HG02840 (cell line): ENCODE measurements around the gene MFSD2A.
A peak's percentile ranks its signal among the peaks of the same experiment; 100 is the strongest.
"Not testable (repeated sequence)": the region's sequence is repeated elsewhere in the genome, so short reads cannot be mapped to it uniquely, and the experiment has no call there.

Source experiments
- ATAC-seq: cut with Tn5 transposase; IDR thresholded peaks from one replicate; pipeline ENCODE4 v1.9.1; 2021; ENCODE audit warnings: mild to moderate bottlenecking, moderate library complexity, moderate number of reproducible peaks; ENCODE audit not compliant: unreplicated experiment, low FRiP score

MFSD2A gene

GRCh38 chr1:39954870-39955546 lies at the start of gene MFSD2A:
Gene MFSD2A (plus strand): TSS chr1:39955145. CDS start chr1:39955293, 148 bp downstream.
- ATAC-seq = peak; percentile 66

DNA sequence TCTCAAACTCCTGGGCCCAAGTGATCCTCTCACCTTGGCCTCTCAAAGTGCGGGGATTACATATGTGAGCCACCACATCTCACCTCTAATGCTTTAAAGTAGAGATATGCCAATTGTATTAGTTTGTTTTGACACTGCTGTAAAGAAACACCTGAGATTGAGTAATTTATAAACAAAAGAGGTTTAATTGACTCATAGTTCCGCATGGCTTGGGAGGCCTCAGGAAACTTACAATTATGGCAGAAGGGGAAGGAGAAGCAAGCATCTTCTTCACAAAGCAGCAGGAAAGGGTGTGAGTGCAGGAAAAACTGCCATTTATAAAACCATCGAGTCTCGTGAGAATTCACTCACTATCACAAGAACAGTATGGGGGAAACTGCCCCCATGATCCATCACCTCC lies 49.8 kb upstream of the MFSD2A start:
- ATAC-seq = no peak

DNA sequence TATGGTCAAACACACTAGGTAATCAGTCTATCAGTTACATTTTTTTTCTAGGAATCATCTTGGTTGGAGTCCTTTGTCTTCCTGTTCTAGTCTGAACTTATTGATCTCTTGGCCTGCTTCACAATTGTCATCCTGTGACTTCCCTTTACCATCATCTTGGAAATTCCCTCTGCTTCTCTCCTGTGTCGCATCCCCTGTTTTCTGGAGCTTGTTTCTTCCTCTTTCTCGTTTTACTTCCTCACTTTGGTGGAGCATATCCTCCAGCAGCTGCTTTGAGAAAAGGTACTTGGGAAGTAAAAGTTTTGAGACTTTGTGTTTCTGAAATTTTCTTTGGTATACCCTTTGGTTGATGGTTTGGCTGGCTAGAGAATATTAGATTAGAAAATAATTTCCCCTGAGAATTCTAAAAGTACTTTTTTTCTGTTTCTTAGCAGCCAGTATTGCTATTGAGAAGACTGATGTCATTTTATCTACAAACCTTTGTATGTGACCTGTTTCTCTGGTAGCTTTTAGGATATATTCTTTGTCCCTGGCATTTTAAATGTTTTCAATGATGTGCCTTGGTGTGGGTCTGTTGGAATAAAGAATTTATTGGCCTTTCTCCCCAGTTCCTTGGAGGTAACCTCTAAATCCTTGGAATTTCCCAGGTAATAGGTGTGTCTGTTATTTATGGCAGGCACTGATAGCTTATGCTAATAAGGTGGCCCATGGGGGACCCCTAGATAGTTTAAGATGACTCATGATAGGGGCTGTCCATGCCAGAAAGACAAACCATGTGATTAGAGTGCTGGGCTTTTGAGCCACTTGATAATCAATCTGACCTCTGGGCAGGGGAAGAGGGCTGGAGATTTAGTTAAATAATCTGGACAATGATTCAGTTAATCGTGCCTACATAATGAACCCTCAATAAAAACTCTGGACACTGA lies 47.2 kb upstream of the MFSD2A start:
- ATAC-seq = no peak

DNA sequence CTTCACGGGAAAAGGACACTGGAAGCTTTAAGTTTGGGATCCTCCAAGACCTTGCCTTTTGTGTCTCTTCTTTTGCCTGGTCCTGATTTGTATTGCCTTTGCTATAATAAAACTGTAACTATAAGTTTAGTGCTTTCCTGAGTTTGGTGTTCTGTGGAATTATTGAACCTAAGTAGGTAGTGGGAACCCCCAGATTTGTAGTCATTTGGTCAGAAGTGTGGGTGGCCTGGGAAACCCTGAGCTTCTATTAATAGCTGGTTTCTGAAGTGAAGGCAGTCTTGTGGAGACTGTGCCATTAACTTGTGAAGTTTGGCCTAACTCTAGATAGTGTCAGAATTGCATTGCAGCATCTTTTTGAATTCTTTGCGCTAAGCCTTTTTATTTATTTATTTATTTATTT lies 46.4 kb upstream of the MFSD2A start:
- ATAC-seq = no peak

DNA sequence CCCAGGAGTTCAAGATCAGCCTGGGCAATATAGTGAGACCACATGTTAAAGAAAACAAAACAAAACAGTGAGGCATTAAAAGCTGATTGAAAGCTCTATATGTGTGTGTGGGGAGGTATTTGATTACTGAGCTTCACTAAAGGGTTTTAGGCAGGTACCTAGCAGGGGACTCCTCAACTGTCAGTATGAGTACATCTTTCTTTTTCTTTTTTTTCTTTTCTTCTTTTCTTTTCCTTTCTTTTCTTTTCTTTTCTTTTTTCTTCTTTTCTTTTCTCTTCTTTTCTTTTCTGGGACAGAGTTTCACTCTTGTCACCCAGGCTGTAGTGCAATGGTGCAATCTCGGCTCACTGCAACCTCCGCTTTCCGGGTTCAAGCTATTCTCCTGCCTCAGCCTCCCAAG lies 44.7 kb upstream of the MFSD2A start:
- ATAC-seq = no peak

DNA sequence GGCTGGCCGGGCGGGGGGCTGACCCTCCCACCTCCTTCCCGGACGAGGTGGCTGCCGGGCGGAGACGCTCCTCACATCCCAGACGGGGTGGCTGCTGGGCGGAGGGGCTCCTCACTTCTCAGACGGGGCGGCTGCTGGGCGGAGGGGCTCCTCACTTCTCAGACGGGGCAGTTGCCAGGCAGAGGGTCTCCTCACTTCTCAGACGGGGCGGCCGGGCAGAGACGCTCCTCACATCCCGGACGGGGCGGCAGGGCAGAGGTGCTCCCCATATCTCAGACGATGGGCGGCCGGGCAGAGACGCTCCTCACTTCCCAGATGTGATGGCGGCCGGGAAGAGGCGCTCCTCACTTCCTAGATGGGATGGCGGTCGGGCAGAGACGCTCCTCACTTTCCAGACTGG lies 41.8 kb upstream of the MFSD2A start:
- not testable (repeated sequence) for ATAC-seq

- no peak for ATAC-seq
Measured at GRCh38 chr1:39915499-39916129, 39.3 kb upstream of the MFSD2A start.

DNA sequence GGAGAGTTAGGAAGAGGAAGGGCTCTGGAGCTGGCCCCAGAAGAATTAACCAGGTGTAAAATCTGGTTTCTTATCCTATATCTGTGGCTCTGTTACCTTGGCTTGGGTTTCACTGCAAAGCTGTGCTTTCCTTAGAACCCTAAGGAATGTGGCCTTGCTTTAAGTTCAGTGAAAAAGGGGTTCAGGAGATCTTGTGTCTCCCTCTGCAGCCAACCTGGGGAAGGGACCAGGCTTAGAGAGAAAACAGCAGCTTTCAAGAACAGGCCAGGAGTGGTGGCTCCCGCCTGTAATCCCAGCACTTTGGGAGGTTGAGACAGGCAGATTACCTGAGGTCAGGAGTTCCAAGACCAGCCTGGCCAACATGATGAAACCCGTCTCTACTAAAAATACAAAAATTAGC lies 37.1 kb upstream of the MFSD2A start:
- ATAC-seq = no peak

DNA sequence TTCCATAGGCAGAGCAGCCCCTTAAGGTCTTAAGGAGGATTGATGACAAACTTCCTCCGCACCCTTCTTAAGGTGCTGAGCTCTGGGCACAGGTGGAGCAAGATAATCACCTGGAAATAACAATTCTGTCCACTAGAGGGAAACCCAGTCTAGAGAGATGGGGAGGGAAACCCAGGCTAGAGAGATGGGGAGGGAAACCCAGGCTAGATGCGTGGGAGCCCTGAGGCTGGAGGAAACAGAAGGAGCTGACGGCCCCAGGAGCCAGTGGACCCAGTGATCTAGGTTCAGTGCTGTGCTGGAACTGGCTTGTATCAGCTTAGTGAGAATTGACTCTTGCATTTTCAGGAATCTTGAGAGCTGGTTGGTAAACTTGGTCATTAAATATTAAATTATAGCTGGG lies 35.4 kb upstream of the MFSD2A start:
- ATAC-seq = no peak

DNA sequence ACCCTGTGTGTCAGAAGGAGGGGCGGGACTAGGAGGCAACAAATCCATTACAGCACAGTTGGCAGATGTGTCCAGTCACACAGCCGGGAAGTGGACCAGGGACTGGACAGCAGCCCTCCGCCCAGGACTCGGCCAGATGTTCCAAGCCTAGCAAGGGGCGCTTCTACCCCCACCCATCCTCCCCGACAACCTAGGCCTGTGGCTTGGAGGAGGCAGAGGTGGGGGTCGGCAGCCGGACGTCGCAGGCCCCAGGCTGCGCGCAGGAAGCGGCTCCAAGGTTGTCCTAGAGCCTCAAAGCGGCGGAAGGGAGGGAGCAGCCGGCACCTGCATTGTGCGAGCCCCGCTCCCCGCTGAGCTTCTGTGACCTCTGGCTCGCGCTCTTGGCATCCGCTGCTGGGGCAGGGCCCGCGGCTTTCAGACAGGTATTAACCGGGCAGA lies 32.7 kb upstream of the MFSD2A start:
- no peak for ATAC-seq

- ATAC-seq = no peak
Measured at GRCh38 chr1:39925721-39926342, 29.1 kb upstream of the MFSD2A start.

DNA sequence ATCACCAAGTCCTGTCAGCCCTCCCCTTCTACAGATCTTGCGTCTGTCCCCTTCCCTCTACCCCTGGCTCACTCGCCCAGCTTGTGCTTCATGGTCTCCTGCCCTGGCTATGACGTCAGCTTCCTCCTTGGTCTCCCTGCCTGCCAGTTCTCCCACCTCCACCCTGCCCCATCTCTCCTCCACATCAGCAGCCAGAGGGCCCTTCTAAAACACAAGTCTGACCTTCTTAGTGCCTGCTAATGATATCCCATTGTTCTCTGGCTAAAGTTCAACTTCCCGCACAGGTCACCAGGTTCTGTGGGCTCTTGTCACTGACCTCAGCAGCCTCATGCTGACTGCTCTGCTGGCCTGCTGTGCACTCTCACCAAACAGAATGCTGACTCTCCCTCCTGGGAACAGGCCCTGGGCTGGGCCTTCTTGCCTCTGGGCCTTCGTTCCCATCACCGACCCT lies 28.6 kb upstream of the MFSD2A start:
- no peak for ATAC-seq

DNA sequence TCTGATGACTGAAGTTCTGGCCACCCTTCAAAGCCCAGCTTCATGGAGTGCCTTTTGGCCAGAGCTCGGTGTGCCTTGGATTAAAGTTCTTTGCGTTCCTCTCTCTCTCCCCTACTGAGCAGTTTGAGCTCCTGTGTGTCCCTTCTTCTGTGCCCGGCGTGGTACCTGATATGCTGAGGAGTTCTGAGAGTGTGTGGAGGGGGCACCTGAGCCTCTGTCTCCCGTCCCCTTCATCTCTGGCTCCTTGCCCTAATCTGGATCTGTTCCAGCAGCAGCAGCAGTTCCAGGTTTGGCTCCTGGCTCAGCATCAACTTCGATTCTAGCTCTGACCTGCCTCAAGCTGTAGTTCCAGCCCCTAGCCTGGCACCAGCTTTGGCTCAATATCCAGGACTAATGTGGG lies 28.1 kb upstream of the MFSD2A start:
- no peak for ATAC-seq

DNA sequence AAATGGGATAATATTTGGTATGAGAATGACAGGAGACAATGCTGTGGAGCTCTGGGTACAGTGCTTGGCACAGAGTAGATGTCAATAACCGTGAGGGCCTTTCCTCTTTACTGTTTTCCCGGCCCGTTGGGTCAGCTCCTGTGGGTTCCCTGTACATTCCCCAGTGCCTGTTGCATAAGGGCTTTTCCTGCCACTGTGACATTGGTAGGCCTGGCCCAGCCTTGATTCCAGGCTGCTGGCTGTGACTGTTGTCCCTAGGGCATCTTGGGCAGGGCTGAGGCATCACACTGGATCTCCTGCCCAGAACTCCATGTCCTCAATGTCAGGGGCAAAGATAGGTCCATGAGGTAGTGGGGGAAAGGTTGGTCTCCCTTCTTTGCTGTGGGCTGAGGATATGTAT lies 27.4 kb upstream of the MFSD2A start:
- ATAC-seq = no peak

GRCh38 chr1:39928809-39929587 lies 25.9 kb upstream of the MFSD2A start:
- no peak for ATAC-seq

DNA sequence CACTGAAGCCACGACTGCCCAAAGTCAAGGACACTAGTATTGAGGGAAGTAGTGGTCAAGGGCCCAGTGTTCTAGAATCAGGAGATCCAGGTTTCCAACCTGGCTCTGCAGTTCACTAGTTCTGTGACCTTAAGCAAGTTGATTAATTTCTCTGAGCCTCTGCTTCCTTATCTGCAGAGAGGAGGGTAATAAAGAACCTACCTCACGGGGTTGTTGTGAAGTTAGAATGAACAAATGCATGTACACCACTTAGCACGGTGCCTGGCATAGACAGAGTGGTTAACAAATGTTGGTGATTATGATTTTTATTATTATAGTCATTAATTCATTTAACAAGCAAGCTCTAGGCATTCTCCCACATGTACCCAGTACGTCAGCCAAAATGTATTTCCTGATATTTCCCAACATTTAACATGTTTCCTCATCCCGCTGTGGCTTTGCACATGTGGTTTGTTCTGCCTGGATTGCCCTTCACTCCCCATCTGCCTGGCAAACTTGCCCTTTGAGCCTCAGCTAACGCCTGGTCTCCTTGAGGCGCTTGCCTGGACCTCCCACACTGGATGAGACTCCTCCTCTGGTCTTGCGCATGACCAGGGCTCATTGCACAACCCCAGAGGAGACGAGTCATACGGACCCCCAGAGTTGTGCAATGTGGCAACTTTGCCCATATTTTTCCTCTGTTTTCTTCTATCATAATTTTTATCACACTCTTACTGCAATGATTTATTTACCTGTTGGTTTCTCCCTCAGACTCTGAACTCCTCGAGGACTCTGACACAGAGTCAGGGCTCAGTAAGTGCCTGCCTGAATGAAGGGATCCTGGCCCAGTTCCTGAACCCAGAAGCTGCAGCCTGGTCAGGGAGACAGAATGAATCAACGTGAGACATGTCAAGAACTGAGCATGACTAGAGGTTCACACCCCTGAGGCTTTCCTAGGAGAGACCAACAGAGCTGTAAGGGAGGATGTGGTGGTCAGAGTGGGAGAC lies 20.7 kb upstream of the MFSD2A start:
- no peak for ATAC-seq

DNA sequence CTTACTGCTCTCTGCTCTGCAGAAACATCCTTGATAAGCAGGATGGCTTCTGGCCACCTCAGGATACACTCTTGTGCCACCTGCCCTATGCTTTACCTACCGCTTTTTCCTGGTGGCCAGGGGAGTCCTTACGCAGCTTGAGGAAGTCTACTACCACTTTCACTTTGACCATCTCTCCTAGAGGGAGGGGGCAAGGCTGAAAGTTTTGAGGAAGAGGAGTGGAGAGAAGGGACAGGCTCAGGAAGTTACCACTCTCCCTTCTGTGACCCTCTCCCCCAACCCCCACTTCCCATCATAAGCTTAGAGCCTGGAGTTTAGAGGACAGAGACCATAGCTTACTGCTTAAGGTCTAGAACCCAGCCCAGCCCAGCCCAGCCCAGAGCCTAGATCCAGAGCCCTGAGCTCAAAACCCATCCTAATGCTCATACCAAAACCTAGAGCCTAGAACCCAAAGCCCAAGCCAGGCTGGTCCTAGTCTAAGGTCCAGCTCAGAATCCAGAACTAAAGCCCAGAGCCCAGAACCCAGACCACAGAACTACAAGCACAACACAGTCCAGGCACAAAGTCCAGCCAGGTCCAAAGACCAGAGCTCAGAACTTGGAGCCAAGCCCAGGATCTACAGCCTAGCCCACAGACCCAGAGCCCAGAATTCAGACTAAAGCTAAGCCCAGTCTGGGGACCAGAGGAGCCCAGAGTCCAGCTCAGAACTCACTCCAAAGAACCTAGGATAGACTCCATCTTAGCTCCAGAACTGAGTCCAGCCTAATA lies 18.0 kb upstream of the MFSD2A start:
- ATAC-seq = no peak

GRCh38 chr1:39938856-39939255 lies 16.1 kb upstream of the MFSD2A start:
- no peak for ATAC-seq
